ENCODE data around the gene LYL1. TPM values are rescaled to one million over a fixed set of nuclear protein-coding genes. Genes with fewer than 3 reads are reported as not detected.

The LYL1 gene
- total and polyA plus RNA-seq, 9 of the 15 experiments (the other 6 are each of a cell fraction or from before 2014, with no cell fraction given) = 1.3 to 266 (median 34.0) TPM

GRCh38 chr19:13116282-13117175 is 13.9 kb upstream of the LYL1 start, which contains the start of gene TRMT1 (continued):
- TF ChIP-seq ZNF639 (CRISPR knock-in tag; conservative IDR thresholded peaks at IDR 0.05 in 1 of 2, IDR thresholded peaks at IDR 0.05 in 1 of 2) = peak in 1 of 2 experiments; percentile 44; a peak in 1 of 4 replicates
- TF ChIP-seq FOSL1 (tag; conservative IDR thresholded peaks at IDR 0.05) = peak; percentile 63
- peak; percentile 40; the same call in 1 of the 2 replicates for TF ChIP-seq NFE2 (IDR thresholded peaks at IDR 0.05; ENCODE audit: low read depth)
- TF ChIP-seq CXXC5 (CRISPR knock-in tag; IDR thresholded peaks at IDR 0.05) = peak; percentile 69
- TF ChIP-seq HDAC3 (IDR thresholded peaks at IDR 0.05; ENCODE audit: borderline replicate concordance, partially characterized antibody) = peak; percentile 52
- TF ChIP-seq ZBTB11 (CRISPR knock-in tag; IDR thresholded peaks at IDR 0.05) = peak in 1 of 3 experiments; percentile 46; a peak in 1 of 6 replicates
- no peak for TF ChIP-seq KLF1 (tag; IDR thresholded peaks at IDR 0.05)
- peak; percentile 55 for TF ChIP-seq ZEB2 (IDR thresholded peaks at IDR 0.05)
- TF ChIP-seq TGIF2 (CRISPR knock-in tag; IDR thresholded peaks at IDR 0.05) = no peak; the same call in 1 of the 2 replicates
- no peak for TF ChIP-seq CCAR2 (IDR thresholded peaks at IDR 0.05; ENCODE audit: low read depth, low read length)
- TF ChIP-seq MYNN (IDR thresholded peaks at IDR 0.05) = peak; percentile 36; the same call in 1 of the 2 replicates
- no peak for TF ChIP-seq MYNN (CRISPR knock-in tag; IDR thresholded peaks at IDR 0.05)
- TF ChIP-seq KAT8 (IDR thresholded peaks at IDR 0.05; ENCODE audit: low read depth) = 0 out of 2 replicates have a peak, but pooled peaks have one; percentile 56
- TF ChIP-seq ZFP91 (CRISPR knock-in tag; IDR thresholded peaks at IDR 0.05) = no peak
- TF ChIP-seq CREB5 (CRISPR knock-in tag; IDR thresholded peaks at IDR 0.05) = no peak
- TF ChIP-seq HBP1 (CRISPR knock-in tag; IDR thresholded peaks at IDR 0.05) = 0 out of 2 replicates have a peak, but pooled peaks have one; percentile 41

All from K562 (cell line).